Suprapubic skin (tissue), 4 donors: ENCODE results near the gene DGKB. TPM values are rescaled to one million over a fixed set of nuclear protein-coding genes. Genes with fewer than 3 reads are reported as not detected.

ENCODE experiments used
- DNase-seq, 2 donors: peaks; one replicate each; pipeline ENCODE4 v3.0.0-alpha.2; 2019; ENCODE audit warnings: low spot score in 2 of 2
- H3K27ac ChIP-seq: fragments of 200-600 bp; sonication (generic); one replicate; pipeline ENCODE4 v1.5.1; 2019
- H3K27me3 ChIP-seq: fragments of 200-600 bp; sonication (generic); one replicate; pipeline ENCODE4 v1.5.1; 2019
- H3K36me3 ChIP-seq: fragments of 200-600 bp; sonication (generic); one replicate; pipeline ENCODE4 v1.5.1; 2019
- H3K4me1 ChIP-seq: fragments of 200-600 bp; sonication (generic); one replicate; pipeline ENCODE4 v1.5.1; 2019
- H3K4me3 ChIP-seq: fragments of 200-600 bp; sonication (generic); one replicate; pipeline ENCODE4 v1.5.1; 2019; ENCODE audit warnings: mild to moderate bottlenecking
- H3K9me3 ChIP-seq: fragments of 200-600 bp; sonication (generic); one replicate; pipeline ENCODE4 v1.5.1; 2019
- CTCF ChIP-seq, 2 donors: fragments of 200-600 bp in 1 of 2; fragments of 450-650 bp in 1 of 2; sonication (generic) in 1 of 2; IDR thresholded peaks; one replicate each; pipeline ENCODE4 v1.5.1; 2016 to 2019; ENCODE audit warnings: antibody characterized with exemption in 2 of 2, mild to moderate bottlenecking in 1 of 2, moderate library complexity in 1 of 2
- EP300 ChIP-seq: sonication (generic); formaldehyde crosslinking; IDR thresholded peaks from one replicate; pipeline ENCODE4 v1.6.1; 2017; ENCODE audit warnings: antibody characterized with exemption
- POLR2A ChIP-seq, 2 donors: fragments of 450-650 bp; IDR thresholded peaks; one replicate each; pipeline ENCODE4 v1.6.1; 2017; ENCODE audit warnings: antibody characterized with exemption in 2 of 2, mild to moderate bottlenecking in 2 of 2, moderate library complexity in 2 of 2
- POLR2AphosphoS5 ChIP-seq, 3 donors: sonication (generic); formaldehyde crosslinking; IDR thresholded peaks; one replicate each; pipeline ENCODE4 v1.6.1; 2017; ENCODE audit warnings: antibody characterized with exemption in 3 of 3
- WGBS: methylation state at CpG from one replicate; pipeline ENCODE4 v1.1.5; 2018; 5-methylcytosine and 5-hydroxymethylcytosine counted together
- total RNA-seq, 4 donors: library from RNA; depleted of rRNA; stranded (reverse); fragments of >200 nt; gene quantifications; one replicate each; pipeline ENCODE4 v1.1.0, GENCODE V29; 2016

The DGKB gene
- total RNA-seq, 4 donors from 2014 or later: 0.17 to 0.30 TPM; not detected in 2

DNA sequence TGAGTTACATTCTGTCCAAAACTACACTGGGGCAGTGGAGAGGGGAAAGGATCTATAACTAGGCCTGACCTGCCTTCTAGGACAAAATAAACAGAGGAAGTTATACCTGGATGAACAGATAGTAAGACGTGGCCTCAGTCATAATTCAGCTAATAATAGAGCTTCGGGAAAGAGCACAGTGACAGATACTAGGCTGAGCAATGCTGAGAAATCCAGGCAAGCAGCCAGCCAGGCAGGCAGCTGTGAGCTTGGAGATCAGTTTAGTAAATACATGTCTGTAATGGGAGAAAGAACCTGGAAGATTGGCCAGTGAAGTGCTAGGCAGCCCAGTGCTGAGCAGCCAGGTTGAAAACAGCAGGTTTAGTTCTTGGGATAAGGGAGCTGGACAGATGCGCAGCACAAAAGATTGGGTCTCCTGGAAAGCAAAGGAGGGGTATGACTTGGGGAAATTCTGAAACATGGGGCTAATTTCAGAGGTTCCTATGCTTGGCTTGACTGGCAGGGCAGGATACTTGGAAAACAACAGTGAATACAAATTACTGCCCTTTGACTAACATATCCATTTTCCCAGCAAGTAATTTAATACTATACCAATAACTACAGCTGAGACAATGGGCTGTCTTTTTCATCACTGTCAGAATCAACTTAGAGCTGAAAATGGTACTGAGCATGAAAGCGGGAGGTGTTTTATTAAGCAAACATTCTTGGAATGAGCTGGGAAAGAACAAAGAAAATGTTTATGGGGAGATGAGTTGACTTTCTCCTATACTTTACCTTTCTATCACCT lies 140.8 kb downstream of the DGKB start:
- Histone ChIP-seq H3K4me1 (no peaks in the 10 kb centered on the region), H3K9me3 (no peaks in the 10 kb centered on the region), H3K36me3 (no peaks in the 10 kb centered on the region), H3K4me3 (no peak overlapping the region), H3K27ac (no peak overlapping the region), H3K27me3 (no peaks in the 10 kb centered on the region)
- WGBS: 53% methylated on average over 4 of the region's 4 CpGs
- TF ChIP-seq POLR2AphosphoS5 (IDR thresholded peaks at IDR 0.05): no peak
- no peak for TF ChIP-seq EP300
- no peak for TF ChIP-seq POLR2A (IDR thresholded peaks at IDR 0.05)
- no peak for TF ChIP-seq CTCF (IDR thresholded peaks at IDR 0.05)
- DNase-seq: no peak

- Histone ChIP-seq H3K4me3 (no peak overlapping the region), H3K9me3 (no peaks in the 10 kb centered on the region), H3K27me3 (no peaks in the 10 kb centered on the region), H3K36me3 (no peaks in the 10 kb centered on the region), H3K4me1 (no peaks in the 10 kb centered on the region), H3K27ac (no peak overlapping the region)
- WGBS: 86% methylated on average over 3 of the region's 3 CpGs
- no peak for DNase-seq
- TF ChIP-seq POLR2A (IDR thresholded peaks at IDR 0.05): no peak
- no peak for TF ChIP-seq POLR2AphosphoS5 (IDR thresholded peaks at IDR 0.05)
- no peak for TF ChIP-seq CTCF (IDR thresholded peaks at IDR 0.05)
- TF ChIP-seq EP300: no peak
Observed at GRCh38 chr7:14760730-14761478, 141.6 kb downstream of the DGKB start.

GRCh38 chr7:14759785-14760184 lies 142.8 kb downstream of the DGKB start:
- WGBS: 87% methylated on average over 5 of the region's 5 CpGs
- no peak overlapping the region for H3K4me3 ChIP-seq
- H3K27ac ChIP-seq: no peak overlapping the region
- no peaks in the 10 kb centered on the region for H3K36me3 ChIP-seq
- TF ChIP-seq EP300: no peak
- no peak for TF ChIP-seq POLR2AphosphoS5 (IDR thresholded peaks at IDR 0.05)
- no peak for TF ChIP-seq POLR2A (IDR thresholded peaks at IDR 0.05)
- no peak for TF ChIP-seq CTCF (IDR thresholded peaks at IDR 0.05)
- no peaks in the 10 kb centered on the region for H3K27me3 ChIP-seq
- DNase-seq: no peak
- no peaks in the 10 kb centered on the region for H3K9me3 ChIP-seq
- no peaks in the 10 kb centered on the region for H3K4me1 ChIP-seq

- DNase-seq: no peak
- Histone ChIP-seq H3K27me3 (no peaks in the 10 kb centered on the region), H3K9me3 (no peaks in the 10 kb centered on the region), H3K36me3 (no peaks in the 10 kb centered on the region), H3K27ac (no peak overlapping the region), H3K4me1 (no peaks in the 10 kb centered on the region), H3K4me3 (no peak overlapping the region)
- TF ChIP-seq CTCF (IDR thresholded peaks at IDR 0.05): no peak
- TF ChIP-seq EP300: no peak
- TF ChIP-seq POLR2AphosphoS5 (IDR thresholded peaks at IDR 0.05): no peak
- TF ChIP-seq POLR2A (IDR thresholded peaks at IDR 0.05): no peak
- 30% methylated on average over 1 of the region's 1 CpG for WGBS
Observed at GRCh38 chr7:14754631-14755030, 147.9 kb downstream of the DGKB start.

DNA sequence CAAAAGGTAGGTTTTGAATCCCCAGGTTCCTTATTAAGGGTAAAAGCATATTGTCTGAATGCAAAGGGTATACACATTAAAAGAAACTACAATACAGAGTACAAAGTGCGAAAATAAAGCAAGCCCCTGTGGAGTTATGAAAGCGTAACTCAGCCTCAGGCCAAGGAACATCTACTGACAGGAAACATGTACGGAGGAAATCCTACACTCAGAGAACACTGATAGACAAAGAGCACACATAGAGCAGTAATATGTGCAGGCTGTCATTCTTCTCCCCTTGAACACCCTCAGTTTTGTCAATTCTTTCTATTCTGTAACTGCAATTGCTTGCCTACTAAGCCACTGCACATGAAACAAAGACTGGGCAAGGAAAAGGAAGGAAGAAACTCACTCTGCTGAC lies 150.2 kb downstream of the DGKB start:
- WGBS: 59% methylated on average over 3 of the region's 3 CpGs
- Histone ChIP-seq H3K27ac (no peak overlapping the region), H3K4me3 (no peak overlapping the region), H3K9me3 (no peaks in the 10 kb centered on the region), H3K36me3 (no peaks in the 10 kb centered on the region), H3K4me1 (no peaks in the 10 kb centered on the region), H3K27me3 (no peaks in the 10 kb centered on the region)
- TF ChIP-seq POLR2AphosphoS5 (IDR thresholded peaks at IDR 0.05): no peak
- no peak for TF ChIP-seq CTCF (IDR thresholded peaks at IDR 0.05)
- no peak for TF ChIP-seq POLR2A (IDR thresholded peaks at IDR 0.05)
- TF ChIP-seq EP300: no peak
- DNase-seq: no peak
